NCI-H2196 (cell line): ENCODE measurements around the gene FAM47E.
"Not testable (repeated sequence)": the region's sequence is repeated elsewhere in the genome, so short reads cannot be mapped to it uniquely, and the experiment has no call there.

Experiments
- DNase-seq: peaks from one replicate; lab custom pipeline; 2025; ENCODE audit not compliant: unreplicated experiment; lab: John Stamatoyannopoulos, UW

FAM47E gene

DNA sequence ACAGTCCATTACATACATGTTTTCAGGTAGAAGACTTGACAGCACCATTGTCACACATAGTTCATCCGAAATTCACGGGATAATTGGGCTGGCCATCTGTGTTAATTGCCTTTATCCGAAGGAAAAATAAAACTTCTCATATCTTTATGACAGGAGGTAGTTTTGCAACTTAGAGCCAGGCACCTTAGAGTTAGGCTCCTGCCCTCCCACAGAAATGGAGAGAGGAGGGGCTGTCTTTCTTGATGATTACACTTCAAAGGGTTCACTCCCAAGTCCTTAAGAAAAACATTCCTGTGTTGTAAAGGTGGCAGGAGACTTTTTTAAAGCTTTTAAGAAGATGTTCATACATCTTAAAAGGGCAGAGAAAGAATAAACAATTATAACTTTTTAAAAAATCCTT lies 27.4 kb upstream of the FAM47E start:
- DNase-seq, result no peak

DNA sequence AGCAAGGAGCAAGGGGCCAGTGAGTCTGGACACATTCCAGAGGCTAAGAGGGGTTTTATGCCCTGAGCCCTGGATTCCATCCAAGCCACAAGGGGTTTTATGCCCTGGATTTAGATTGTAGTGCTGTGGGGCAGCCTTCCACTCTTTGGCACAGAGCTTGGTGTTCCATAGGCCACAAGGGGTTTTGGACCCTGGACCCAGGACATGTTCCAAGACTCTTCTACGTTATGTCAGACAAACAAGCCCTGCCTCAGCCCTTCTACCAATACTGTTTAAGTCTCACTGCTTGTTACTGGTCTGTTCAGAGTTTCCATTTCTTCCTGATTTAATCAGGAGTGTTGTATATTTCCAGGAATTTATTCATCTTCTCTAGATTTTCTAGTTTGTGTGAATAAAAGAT lies 25.1 kb upstream of the FAM47E start:
- DNase-seq, result no peak

DNA sequence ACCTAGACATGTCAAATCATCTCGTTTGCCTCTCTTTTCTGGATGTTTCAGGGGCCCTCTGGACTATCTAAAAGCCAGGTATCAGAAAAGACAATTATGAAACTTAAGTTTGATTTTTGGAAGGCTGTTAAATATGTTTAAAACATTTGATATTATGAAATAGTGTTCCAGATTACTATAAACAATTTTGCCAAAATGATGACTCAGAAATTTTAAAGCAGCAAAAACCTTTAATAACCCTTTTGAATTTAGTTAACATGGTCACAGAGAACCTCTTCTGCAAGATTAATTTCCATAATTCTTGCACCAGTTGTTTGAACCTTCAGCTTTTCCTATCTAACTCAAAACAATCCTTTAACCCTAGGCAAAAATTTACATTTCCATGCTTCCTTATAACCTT lies 18.8 kb upstream of the FAM47E start:
- no peak for DNase-seq

DNA sequence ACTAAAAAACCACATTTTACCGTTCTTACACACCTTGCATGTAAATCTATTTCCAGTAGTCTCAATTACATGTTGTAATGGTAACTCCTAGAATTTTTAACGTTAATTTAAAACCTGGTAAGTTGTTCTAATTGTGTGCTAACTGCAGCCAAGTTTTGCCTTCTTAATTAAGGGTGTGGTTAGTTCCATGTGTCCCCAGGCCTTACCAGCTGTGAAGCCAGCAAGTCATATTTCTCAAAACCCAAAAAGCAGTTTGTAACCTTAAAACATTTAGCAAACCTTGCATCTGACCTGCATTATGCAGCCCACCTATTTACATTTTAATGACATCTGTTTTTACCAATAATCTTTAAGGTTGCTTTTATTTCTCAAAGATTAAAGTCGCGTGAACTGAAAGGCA lies 18.4 kb upstream of the FAM47E start:
- no peak for DNase-seq

DNA sequence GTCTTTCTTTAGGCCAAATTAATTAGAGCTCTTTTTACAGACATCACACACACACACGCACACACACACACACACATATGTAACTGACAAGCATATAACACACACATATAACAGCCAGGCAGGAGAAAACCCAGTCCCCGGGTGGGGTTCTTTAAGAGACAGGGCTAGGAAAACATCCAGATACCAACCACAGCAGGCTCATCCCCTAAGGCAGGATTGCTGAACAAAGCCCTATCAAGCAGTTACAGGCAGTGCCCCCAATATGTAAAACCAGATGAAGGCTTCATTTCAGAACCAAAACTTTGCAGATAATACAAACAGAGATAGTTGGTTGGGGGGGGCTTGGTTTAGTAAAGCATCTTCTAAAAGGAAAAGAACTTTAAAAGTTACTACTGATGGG lies 18.0 kb upstream of the FAM47E start:
- DNase-seq, result no peak

DNA sequence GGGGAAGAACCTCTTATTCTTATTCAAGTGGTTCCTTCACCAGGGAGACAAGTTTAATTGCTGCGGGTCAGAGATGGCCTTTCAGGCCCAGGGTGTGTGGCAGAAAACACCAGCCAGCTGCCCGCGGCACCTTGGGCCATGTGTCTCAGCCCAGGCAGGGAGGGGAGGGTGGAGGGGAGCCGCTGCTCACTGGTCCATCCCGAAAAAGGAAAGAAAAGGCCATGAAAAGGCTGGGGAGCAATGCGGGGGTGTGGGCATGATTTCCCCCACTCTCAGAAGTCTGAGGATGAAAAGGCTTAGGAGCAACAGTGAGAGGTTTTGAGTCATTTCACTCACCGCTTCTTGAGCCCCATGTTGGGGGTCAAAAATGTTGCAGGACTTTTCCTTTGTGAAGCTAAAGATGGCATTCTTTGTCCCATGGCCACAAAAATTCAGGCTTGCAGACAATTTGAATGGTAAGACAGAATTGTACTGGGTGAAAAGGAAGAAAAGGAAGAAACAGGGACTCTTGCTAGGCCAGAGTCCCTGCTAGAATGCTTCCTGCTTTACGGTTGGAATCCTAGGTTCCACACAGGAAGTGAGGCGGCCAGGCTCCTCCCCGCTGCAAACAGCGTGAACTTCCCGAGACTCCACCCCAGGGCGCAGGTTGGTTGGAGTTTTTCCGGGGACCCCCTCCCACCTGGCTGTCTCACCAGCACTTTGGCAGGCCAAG lies 17.4 kb upstream of the FAM47E start:
- no peak for DNase-seq

DNA sequence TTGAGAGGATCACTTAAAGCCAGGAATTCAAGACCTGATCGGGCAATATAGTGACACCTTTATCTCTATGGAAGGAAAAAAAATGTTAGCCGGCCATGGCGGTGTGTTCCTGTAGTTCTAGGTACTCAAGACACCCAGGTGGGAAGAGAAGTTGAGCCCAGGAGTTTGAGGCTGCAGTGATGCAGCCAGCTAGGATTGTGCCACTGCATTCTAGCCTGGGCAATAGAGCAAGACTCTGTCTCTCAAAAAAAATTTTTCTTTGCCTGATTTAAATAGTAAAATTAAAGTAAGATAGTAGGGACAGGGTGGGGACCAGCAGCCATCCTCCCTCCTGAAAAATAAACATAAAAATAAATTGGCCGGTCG lies 16.9 kb upstream of the FAM47E start:
- no peak for DNase-seq

DNA sequence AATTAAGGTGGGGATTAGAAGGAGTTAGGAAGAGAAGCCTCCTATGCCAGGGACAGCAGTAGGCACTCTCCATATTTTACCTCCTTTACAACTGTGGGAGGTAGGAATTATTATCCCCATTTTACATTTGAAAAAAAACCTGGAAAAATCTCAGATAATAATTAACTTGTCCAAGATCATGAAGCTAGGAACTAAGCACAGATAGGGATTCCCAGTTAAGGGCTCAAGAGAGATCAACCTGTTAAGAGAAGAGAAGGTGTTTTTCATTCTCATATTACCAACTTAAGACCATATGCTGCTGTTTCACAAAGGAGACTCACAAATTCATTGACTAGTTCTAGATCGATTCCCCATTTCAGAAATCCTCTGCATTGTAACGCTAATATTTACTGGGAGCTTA lies 16.1 kb upstream of the FAM47E start:
- DNase-seq, result no peak

DNA sequence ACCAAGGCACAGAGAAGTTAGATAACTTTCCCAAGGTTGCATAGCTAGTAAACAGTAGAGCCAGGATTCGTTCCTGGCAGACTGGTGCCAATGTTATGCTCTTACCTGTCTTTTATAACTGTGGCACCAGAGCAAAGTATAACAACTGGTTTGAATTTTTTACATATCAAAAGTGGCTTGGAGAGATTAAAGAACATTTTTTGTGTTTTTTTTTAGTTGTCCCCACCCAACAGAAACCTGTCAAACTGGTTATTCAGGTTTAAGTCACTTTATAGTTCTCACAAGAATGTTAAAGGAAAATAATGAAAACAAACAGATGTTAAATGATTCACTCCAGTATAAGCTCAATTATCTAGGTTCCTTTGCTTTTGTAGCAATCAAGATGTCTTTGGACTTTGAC lies 15.6 kb upstream of the FAM47E start:
- DNase-seq, result peak; percentile 8

DNA sequence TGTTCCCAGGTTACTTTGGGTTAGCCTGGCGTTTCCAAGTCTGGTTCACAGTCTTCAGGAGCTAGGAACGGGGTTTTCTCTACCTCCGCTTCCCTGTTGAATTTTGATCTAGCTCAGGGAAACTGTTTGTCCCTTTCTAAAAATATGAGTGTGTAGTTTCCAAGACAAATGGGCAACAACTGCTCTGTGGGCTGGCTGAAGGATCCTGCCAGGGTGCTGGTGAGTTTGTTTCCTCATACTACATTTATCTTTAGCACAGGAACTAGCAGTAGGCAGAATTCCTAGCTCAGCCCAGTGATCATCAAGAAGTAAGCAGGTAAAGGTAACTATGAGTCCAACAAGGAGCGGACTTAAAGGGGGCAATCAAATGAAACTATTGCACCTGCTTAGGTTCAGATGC lies 13.3 kb upstream of the FAM47E start:
- DNase-seq, result no peak

DNA sequence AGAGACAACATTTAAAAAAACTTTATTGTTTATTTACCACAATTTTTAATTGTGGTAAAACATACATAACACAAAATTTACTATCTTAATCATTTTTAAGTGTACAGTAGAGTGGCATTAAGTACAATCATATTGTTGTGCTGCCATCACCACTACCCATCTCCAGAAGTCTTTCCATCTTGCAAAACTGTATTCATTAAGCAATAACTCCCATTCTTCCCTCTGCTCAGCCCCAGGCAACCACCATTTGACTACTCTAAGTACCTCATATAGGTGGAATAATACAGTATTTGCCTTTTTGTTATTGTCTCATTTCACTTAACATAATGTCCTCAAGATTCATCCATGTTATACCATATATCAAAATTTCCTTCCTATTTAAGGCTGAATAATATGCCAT lies 12.8 kb upstream of the FAM47E start:
- DNase-seq, result no peak

DNA sequence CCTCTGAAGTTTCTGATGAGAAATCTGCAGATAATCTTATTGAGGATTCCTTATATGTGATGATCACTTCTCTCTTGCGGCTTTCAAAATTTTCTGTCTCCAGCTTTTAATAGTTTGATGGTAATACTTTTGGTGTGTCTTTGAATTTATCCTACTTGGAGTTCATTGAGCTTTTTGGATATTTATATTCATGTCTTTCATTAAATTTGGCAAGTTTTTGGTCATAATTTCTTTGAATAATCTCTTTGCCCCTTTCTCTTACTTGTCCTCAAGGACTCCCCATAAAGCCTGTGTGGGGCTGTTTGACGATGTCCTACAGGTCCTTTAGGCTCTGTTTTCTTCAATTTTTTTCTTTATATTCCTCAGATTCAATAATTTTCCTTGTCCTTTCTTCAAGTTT lies 11.3 kb upstream of the FAM47E start:
- no peak for DNase-seq

DNA sequence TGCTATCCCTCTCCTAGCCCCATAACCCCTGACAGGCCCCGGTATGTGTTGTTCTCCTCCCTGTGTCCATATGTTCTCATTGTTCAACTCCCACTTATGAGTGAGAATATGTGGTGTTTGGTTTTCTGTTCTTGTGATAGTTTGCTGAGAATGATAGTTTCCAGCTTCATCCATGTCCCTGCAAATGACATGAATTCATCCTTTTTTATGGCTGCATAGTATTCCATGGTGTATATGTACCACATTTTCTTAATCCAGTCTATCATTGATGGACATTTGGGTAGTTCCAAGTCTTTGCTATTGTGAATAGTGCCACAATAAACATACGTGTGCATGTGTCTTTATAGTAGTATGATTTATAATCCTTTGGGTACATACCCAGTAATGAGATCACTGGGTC lies 7.6 kb upstream of the FAM47E start:
- not testable (repeated sequence) for DNase-seq

DNA sequence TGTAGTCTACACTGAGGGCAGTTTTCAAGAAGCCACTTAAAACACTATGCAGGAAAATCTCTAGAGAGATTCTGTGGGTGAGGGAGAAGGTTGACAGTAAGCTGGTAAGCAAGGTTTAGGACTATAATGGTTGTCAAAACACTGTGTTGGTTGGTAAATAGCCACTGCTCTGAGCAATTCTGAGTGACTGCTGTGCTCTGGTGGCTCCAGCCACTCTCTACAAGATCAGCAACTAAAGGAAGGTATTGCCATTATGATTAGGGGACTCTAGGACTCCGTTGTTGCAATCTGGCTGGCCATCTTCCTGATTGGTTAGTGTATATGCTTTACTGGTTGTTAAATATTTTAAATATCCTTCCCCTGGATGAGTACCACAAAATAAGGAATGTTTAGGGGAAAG lies 5.5 kb upstream of the FAM47E start:
- no peak for DNase-seq

DNA sequence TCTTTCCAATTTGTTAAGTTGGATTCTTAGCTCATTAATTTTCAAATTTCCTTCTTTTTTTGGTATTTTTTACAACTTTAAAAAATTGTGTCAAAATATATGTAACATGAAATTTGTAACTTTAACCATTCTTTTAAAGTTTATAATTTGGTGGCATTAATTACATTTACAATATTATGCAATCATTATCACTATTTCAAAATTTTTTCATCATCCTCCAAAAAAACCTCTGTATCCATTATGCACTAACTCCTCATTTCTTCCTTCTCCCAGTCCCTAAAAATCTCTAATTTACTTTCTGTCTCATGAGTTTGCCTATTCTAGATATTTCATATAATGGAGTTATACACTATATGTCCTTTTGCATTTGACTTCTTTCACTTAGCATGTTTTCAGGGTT lies 4.7 kb upstream of the FAM47E start:
- DNase-seq, result no peak

DNA sequence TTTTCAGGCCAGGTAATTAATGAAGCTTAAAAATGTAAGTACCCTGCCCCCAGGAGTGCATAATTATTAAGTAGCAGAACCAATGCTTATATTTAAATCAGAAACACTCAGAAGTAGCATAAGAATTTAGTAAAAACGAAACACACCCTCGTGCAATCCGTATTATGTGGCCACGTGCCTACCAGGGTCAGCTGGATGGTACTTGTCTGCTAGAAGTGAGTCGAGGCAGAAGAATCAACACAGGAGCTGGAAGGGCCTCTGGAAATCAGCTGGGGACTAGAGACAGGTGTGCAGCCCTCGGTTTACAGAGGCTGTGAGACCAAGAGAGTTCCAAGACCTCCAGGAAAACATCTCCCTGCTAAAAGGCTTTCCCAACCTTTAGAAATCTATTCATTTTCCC lies 559 bp upstream of the FAM47E start:
- DNase-seq, result no peak

DNA sequence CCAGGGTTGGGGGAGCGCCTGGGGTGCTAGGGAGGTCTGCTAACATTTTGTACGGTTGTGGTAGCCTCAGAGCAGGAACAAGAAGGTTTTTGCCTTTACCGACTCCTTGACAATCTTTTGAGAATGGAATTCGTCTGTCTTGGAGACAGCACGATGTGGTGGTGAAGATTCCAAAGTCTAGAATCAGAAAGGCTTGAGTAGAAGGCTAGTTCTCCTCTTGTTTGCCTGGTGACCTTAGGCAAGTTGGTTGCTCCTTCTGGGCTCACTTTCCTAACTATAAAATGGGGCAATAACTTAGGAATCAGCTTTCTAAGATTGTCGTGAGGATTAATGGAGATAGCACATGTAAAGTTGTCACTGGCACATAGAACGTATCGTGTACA lies 741 bp downstream of the FAM47E start:
- DNase-seq, result no peak

DNA sequence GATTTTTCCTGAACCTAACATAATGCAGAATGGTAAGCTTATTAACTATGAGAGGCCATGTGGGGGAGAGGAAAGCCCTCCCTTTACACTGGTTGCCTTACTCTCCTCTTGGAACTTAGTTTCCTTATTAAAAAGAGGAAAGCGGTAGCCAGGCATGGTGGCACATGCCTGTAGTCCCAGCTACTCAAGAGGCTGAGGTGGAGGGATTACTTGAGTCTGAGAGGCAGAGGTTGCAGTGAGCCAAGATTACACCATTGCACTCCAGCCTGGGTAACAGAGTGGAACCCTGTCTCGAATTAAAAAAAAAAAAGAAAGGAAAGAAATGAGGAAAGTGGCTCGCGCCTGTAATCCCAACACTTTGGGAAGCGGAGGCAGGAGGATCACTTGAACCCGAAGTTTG lies 2.0 kb downstream of the FAM47E start:
- DNase-seq, result no peak

DNA sequence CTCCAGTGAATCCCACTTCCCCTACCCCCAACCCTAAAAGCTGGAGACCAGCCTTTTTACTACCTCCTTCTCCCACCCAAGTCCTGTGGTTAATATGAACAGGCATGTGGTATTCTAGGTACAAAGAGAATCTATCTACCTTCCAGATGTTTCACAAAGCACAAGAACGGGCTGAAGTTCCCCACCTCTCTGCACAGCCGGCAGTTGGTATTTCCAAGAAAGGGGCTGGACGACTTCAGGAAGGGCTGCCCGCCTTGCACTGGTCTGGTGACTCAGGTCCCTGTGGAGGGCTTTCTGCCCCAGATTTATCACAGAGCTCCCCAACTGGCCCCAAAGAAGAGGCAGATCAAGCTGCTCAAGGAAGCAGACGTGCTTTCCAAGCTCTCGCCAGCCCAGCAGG lies 4.5 kb downstream of the FAM47E start:
- DNase-seq, result no peak

DNA sequence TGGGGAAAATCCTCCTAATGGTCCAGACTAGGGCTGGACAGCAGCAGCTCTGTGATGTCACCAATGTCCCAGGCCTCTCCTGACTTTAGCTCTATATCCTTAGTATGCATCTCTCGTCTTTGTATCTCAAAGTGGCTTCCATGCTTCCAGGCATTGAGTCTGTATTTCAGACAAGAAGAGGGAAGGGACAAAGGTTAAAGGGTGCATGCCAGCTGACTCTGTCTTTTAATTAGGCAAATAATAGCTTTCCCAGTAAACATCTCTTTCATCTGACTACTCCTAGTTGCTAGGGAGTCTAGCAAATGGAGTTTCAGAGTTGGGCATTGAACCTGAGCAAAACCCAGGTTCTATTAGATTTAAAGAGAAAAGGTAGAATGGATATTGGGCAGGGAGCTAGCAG lies 5.4 kb downstream of the FAM47E start:
- DNase-seq, result no peak

DNA sequence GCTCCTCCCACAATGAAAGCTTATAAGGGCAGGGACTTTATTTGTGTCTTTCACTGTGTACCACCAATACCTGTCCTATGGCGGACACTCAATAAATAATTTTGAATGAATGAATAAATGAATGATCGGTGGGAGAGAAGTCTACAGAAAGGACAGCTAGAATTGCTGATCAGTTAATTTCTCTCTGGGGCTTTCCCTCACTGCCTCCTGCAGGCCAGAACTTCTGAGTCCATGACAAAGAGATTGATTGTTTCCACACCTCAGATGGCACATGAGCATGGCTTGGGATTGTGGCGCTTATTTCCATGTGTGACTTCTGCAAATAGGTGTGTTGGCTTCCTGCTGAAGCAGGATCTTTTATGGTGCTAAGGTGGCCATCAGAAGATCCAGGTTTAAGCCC lies 6.3 kb downstream of the FAM47E start:
- DNase-seq, result no peak

DNA sequence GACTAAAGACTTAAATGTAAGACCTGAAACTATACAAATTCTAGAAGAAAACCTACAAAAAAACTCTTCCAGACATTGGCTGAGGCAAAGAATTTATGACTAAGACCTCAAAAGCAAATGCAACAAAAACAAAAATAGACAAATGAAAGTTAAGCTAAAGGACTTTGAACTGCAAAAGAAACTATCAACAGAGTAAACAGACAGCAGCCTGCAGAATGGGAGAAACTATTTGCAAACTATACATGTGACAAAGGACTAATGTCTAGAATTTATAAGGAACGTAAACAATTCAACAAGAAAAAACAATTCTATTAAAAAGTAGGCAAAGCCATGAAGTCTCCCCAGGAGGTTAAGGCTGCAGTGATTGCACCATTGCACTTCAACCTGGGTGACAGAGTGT lies 9.1 kb downstream of the FAM47E start:
- DNase-seq, result no peak

DNA sequence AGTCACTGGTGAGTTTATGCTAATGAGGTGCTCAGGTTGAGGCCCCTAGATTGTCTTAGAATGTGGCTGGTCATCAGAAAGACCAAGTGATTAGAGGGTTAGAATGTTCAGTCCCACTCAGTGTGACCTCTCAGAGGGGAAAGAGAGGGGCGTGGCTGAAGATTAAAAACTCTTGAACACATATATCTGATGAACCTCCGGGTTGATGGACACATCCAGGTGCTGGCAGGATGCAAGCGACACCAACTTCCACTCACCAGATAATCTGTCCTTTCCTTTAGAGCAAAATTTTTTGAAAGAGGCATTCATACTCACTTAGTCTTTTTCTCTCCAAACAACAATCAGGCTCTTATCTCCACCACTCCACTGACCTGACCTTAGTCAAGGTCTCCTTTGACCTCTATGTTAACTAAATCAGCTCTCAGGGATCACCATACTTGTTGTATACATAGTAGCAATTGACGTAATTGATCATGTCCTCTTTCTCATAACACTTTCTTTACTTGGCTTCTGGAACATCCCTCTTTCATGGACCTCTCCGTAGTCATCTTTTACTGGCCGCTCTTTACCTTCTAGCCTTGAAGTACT lies 14.2 kb downstream of the FAM47E start:
- no peak for DNase-seq
